ENCODE results near the gene HMCN1.

GRCh38 chr1:186129758-186130157, 395.6 kb downstream of the HMCN1 start:
- TF ChIP-seq CTCF (conservative IDR thresholded peaks at IDR 0.05): no peak
- no peak for TF ChIP-seq ZFX (IDR thresholded peaks at IDR 0.05)

Measured in C4-2B (cell line).